Raji (cell line): ENCODE results near the gene FBXW9.

Experiments used
- POLR2A ChIP-seq: IDR thresholded peaks from 2 replicates; pipeline ENCODE4 v1.6.1; 2011; ENCODE audit warnings: low read depth, low read length, control low read depth; ENCODE audit not compliant: insufficient read depth

FBXW9 gene

GRCh38 chr19:12721656-12722565, 25.5 kb upstream of the FBXW9 start:
- TF ChIP-seq POLR2A: no peak

DNA sequence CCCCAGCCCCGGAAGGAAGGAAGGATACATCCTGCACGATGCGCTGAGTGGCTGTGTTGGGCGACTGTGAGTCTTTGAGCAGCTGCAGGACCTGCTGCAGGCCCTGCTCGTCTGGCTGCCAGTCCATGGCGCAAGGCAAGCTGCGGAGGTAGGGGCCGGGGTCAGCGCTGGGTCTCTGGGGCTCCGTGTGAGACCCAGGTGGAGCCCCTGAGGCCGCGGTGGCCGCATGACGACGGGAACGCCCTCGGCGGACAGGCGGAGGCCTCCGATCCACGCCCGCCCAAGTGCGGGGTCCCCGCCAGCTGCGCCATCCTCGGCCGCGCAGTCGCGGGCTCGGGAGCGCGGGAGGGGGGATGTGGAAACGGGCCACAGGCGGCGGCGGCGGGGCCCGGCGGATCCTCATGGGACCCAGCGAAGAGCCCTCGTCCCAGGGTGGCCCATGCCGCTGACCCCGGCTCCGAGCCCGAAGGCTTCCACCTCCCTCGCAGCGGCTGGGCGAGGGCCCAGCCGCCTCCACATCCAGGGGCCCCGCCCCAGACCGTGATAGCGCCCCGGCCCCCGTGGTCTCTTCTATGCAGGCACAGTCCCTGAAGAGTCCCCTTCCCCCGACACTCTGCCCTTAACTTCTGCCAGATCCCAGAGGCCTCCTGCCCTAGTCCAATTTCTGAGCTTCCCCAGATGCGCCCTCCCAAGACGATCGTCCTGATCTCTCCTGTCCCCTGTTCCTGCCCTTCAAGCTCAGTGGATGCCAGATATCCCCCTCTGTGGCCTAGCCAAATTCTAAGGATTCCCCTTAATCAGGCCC, 24.6 kb upstream of the FBXW9 start:
- no peak for TF ChIP-seq POLR2A

GRCh38 chr19:12720296-12720695, 23.9 kb upstream of the FBXW9 start:
- no peak for TF ChIP-seq POLR2A

DNA sequence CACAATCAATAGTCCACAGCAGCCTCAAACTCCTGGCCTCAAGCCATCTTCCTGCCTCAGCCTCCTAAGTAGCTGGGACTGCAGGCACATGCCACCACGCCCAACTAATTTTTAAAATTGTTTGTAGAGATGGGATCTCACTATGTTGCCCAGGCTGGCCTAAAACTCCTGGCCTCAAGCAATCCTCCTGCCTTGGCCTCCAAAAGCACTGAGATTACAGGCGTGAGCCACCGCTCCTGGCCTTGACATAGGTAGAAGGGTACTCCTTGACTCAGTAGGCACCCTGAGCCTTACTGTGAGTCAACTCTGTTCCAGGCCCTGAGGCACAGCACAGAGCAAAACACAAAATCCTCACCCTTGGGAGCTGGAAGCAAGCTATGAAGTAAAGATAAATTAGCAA, 19.5 kb upstream of the FBXW9 start:
- no peak for TF ChIP-seq POLR2A

DNA sequence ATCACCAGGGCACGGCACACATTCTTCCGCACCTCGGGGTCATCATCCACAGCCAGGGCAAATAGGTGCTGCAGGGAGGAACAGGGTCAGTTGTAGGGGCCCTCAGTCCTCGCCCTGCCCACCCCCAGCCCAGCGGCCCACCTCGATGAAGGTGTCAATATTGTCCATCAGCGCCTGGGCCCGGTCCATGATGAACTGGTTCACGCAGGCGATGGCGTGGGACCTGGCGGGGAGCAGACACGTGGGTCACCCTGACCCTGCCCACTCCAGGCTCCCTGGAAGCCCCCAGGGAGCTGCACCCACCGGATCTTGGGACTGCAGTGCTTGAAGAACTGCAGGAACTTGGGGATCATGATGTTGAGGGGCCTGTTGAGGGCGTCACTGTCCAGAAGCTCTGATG, 18.7 kb upstream of the FBXW9 start:
- no peak for TF ChIP-seq POLR2A

DNA sequence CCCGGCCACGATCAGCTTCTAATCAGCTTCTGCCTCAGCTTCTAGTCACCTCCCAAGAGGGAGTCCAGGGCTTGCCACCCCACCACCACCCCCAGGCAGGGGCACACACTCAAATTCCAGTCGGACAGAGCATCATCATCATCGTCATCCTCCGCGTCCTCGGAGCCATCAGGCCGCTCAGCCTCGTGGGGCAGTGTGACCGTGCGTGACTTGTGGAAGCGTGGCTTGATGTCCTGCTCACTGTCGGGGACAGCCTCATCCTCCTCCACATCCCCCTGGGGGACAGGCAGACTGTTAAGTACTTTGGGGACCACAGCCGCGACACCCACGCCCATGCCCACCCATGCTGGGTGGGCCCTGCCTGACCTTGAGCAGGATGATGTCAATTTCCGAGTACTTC, 14.8 kb upstream of the FBXW9 start:
- no peak for TF ChIP-seq POLR2A

DNA sequence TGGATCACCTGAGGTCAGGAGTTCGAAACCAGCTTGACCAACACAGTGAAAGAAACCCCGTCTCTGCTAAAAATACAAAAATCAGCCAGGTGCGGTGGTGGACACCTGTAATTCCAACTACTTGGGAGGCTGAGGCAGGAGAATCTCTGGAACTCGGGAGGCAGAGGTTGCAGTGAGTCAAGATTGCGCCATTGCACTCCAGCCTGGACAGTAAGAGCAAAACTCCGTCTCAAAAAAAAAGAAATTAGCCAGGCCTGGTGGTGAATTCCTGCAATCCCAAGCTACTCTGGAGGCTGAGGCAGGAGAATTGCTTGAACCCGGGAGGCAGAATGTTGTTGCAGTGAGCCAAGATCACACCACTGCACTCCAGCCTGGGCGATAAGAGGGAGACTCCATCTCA, 12.2 kb upstream of the FBXW9 start:
- no peak for TF ChIP-seq POLR2A

GRCh38 chr19:12706332-12706718, 9.9 kb upstream of the FBXW9 start:
- TF ChIP-seq POLR2A: no peak

GRCh38 chr19:12705654-12706331, 9.4 kb upstream of the FBXW9 start:
- no peak for TF ChIP-seq POLR2A

DNA sequence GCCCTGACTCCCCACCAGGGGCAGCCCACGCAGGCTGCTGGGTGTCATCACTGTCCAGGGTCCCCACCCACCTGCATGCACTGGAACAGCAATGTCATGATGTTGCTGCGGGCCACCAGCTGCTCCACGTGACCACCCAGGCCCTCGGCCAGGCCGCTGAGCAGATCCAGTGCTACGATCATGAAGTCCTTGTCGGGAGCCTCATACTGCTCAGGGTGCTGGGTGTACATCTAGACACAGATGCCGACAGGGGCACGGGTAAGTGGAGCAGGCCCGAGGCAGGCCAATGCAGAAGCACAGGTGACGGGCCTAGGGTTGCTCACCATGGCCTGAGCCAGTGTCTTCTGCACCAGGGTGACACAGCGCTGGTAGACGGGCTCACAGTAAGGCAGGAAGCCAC, 8.7 kb upstream of the FBXW9 start:
- no peak for TF ChIP-seq POLR2A

DNA sequence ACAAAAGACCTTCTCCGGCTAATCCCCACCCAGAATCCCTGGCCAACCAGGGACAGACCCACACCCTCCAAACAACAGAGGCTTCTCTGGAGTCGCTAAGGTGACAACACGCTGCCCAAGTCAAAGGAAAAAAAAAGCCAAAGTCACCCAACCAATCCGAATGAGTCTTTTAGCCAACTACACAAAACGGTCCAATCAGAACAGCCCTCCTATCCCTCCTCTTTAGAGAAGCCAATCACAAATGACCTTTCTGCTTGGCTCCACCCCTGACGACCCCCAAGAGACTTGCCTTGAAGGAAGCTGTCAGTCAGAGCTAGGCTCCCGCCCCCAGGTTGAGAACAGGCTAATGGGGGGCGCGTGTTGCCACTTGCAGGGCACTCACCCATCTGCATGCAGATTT, 6.6 kb upstream of the FBXW9 start:
- no peak for TF ChIP-seq POLR2A

GRCh38 chr19:12701596-12702282, 5.3 kb upstream of the FBXW9 start:
- no peak for TF ChIP-seq POLR2A

- no peak for TF ChIP-seq POLR2A
Observed at GRCh38 chr19:12698138-12698537, 1.7 kb upstream of the FBXW9 start.

GRCh38 chr19:12695997-12696365, 450 bp downstream of the FBXW9 start:
- TF ChIP-seq POLR2A: no peak

DNA sequence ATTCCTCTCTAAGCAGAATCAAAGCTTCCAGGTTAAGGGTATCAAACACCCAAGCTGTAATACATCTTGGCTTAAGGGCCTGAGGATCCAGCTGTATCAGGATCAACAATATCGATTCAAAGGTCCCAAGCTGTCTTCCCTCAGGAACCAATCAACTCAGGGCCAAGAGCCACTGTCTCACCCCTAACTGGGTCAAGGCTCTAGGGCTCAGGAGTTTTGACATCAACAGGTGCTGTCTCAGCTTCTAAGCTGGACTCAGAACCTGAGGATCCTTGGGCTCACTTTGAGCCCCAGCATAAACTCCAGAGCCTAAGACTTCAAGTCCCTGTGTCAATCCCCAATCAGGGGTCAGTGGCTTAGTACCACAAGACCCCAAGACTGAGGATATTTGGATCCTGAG, 917 bp downstream of the FBXW9 start:
- no peak for TF ChIP-seq POLR2A
